B cell (primary cell): ENCODE measurements around the gene ADAP1. TPM values are rescaled to one million over a fixed set of nuclear protein-coding genes. Genes with fewer than 3 reads are reported as not detected.
"Not testable (repeated sequence)": the region's sequence is repeated elsewhere in the genome, so short reads cannot be mapped to it uniquely, and the experiment has no call there.

Source experiments
- ATAC-seq: fragments of 200-7000 bp; cut with Tn5 transposase; one replicate; pipeline ENCODE4 v1.10.0; 2021; ENCODE audit warnings: low read depth, mild to moderate bottlenecking, moderate number of reproducible peaks, moderate library complexity
- CTCF ChIA-PET: fragments of 350-600 bp; sonication (Branson Sonifier 250); formaldehyde crosslinking; loops from one replicate; lab custom pipeline; 2021; ENCODE audit warnings: antibody characterized with exemption, inconsistent platforms; lab: Charles Lee
- POLR2A ChIA-PET: fragments of 350-600 bp; sonication (Branson Sonifier 250); formaldehyde crosslinking; loops from one replicate; lab custom pipeline; 2021; ENCODE audit warnings: antibody characterized with exemption; lab: Charles Lee
- DNase-seq: peaks from one replicate; pipeline ENCODE4 v3.0.0; 2013
- H2AFZ ChIP-seq: 2 replicates; pipeline ENCODE4 v1.6.1; 2012; ENCODE audit warnings: mild to moderate bottlenecking, low read depth, low read length; ENCODE audit not compliant: insufficient read depth, poor library complexity, severe bottlenecking
- H3K27ac ChIP-seq, 2 donors: 1 replicate in 1 of 2; 2 replicates in 1 of 2; pipeline ENCODE4 v1.5.1; 2012 to 2013; ENCODE audit warnings: low read length in 2 of 2, mild to moderate bottlenecking in 2 of 2, moderate library complexity in 1 of 2
- H3K27me3 ChIP-seq, 4 experiments: fragments of 200-600 bp in 1 of 4; sonication (generic) in 1 of 4; replicated peaks in 1 of 4; 1 replicate in 2 of 4; 2 replicates in 2 of 4; pipeline versions ENCODE4 v1.6.1 to v1.7.0; 2013 to 2016; ENCODE audit warnings: low read length in 3 of 4, mild to moderate bottlenecking in 2 of 4, mixed read lengths in 1 of 4, moderate library complexity in 1 of 4; ENCODE audit not compliant: insufficient read depth in 4 of 4, control insufficient read depth in 3 of 4; ENCODE audit errors: control extremely low read depth in 1 of 4
- H3K36me3 ChIP-seq, 2 experiments: replicated peaks in 1 of 2; 1 replicate in 1 of 2; 2 replicates in 1 of 2; pipeline versions ENCODE4 v1.6.1 to v1.7.1; 2013; ENCODE audit warnings: low read length in 1 of 2; ENCODE audit not compliant: insufficient read depth in 2 of 2, control insufficient read depth in 1 of 2; ENCODE audit errors: control extremely low read depth in 1 of 2, extremely low read depth in 1 of 2
- H3K4me1 ChIP-seq, 2 donors: fragments of 200-600 bp in 1 of 2; sonication (generic) in 1 of 2; 1 replicate in 1 of 2; 2 replicates in 1 of 2; pipeline versions ENCODE4 v1.5.1 to v1.6.1; 2013 to 2017; ENCODE audit warnings: low read length in 2 of 2; ENCODE audit not compliant: control insufficient read depth in 2 of 2, insufficient read depth in 2 of 2
- H3K4me2 ChIP-seq: replicated peaks from 2 replicates; pipeline ENCODE3; 2012; ENCODE audit warnings: mild to moderate bottlenecking, low read depth, low read length; ENCODE audit not compliant: poor library complexity, severe bottlenecking
- H3K4me3 ChIP-seq, 5 experiments: fragments of 200-600 bp in 1 of 5; sonication (generic) in 1 of 5; 1 replicate in 3 of 5; 2 replicates in 2 of 5; pipeline versions ENCODE4 v1.5.1 to v1.7.0; 2011 to 2016; ENCODE audit warnings: low read length in 4 of 5, mild to moderate bottlenecking in 4 of 5, low read depth in 2 of 5, control low read depth in 1 of 5, moderate library complexity in 1 of 5; ENCODE audit not compliant: insufficient read depth in 1 of 5; ENCODE audit errors: control extremely low read depth in 1 of 5, extremely low read depth in 1 of 5
- H3K79me2 ChIP-seq: fragments of 200-600 bp; sonication (generic); one replicate; pipeline ENCODE4 v1.6.0; 2016; ENCODE audit warnings: low read length; ENCODE audit not compliant: control insufficient read depth, insufficient read depth
- H3K9ac ChIP-seq: fragments of 200-600 bp; sonication (generic); 2 replicates; pipeline ENCODE4 v1.6.1; 2017; ENCODE audit warnings: mild to moderate bottlenecking, low read length, moderate library complexity
- H3K9me3 ChIP-seq, 3 donors: one replicate each; pipeline versions ENCODE4 v1.6.1 to v1.7.1; 2013; ENCODE audit warnings: low read length in 2 of 3; ENCODE audit not compliant: control insufficient read depth in 2 of 3, insufficient read depth in 1 of 3; ENCODE audit errors: control extremely low read depth in 1 of 3
- H4K20me1 ChIP-seq: 2 replicates; pipeline ENCODE4 v1.6.0; 2012; ENCODE audit warnings: mild to moderate bottlenecking, low read length; ENCODE audit not compliant: insufficient read depth, control insufficient read depth, poor library complexity, severe bottlenecking
- H3K27ac Mint-ChIP-seq: one replicate; pipeline ENCODE4 v1.8.0; 2021; ENCODE audit warnings: mixed read lengths
- H3K27me3 Mint-ChIP-seq: one replicate; pipeline ENCODE4 v1.8.0; 2021; ENCODE audit warnings: mixed read lengths
- H3K4me1 Mint-ChIP-seq: one replicate; pipeline ENCODE4 v1.8.0; 2021; ENCODE audit warnings: mixed read lengths
- H3K4me3 Mint-ChIP-seq: one replicate; pipeline ENCODE4 v1.8.0; 2021; ENCODE audit warnings: mixed read lengths
- H3K9me3 Mint-ChIP-seq: one replicate; pipeline ENCODE4 v1.8.0; 2022; ENCODE audit warnings: mixed read lengths; ENCODE audit not compliant: insufficient read depth
- CTCF ChIP-seq: fragments of 200-600 bp; IDR thresholded peaks from one replicate; pipeline ENCODE4 v1.8.0; 2022; ENCODE audit warnings: antibody characterized with exemption, mild to moderate bottlenecking
- EZH2 ChIP-seq: IDR thresholded peaks from 2 replicates; pipeline ENCODE4 v1.6.1; 2012; ENCODE audit warnings: borderline replicate concordance, low read depth, mild to moderate bottlenecking, moderate library complexity, low read length; ENCODE audit not compliant: insufficient read depth, poor library complexity, severe bottlenecking
- WGBS: methylation state at CpG from one replicate; pipeline ENCODE4 v1.1.5; 2013; ENCODE audit warnings: missing lambda C conversion rate; ENCODE audit not compliant: insufficient coverage; 5-methylcytosine and 5-hydroxymethylcytosine counted together
- intact Hi-C: fragments of 100-400 bp; cut with micrococcal nuclease; formaldehyde crosslinking; loops from one replicate; pipeline ENCODE4 v1.10.0; 2022
- polyA plus RNA-seq: library from polyadenylated mRNA; depleted of rRNA; stranded (reverse); fragments of >200 nt; gene quantifications from 2 replicates; pipeline ENCODE4 v1.2.3, GENCODE V29; 2012
- total RNA-seq, 2 donors: library from RNA; stranded (reverse); fragments of 120-200 nt in 1 of 2; gene quantifications; 1 replicate in 1 of 2; 2 replicates in 1 of 2; pipeline versions ENCODE4 v1.2.3 to v1.2.4, GENCODE V29; 2013 to 2022

Gene ADAP1
- total and polyA plus RNA-seq, 2 donors (not counting 1 experiment from before 2014, with no cell fraction given): 10.8 to 12.9 TPM

- peaks cover 21 to 27% of the 10 kb centered on the region in 2 donors for H3K4me1 ChIP-seq
- peaks cover 9% of the 10 kb centered on the region for H4K20me1 ChIP-seq
- H3K27ac Mint-ChIP-seq: peak overlapping the region; percentile 53
- H3K4me1 Mint-ChIP-seq: peaks cover 20% of the 10 kb centered on the region
- H3K4me3 Mint-ChIP-seq: no peak overlapping the region
- no peaks in the 10 kb centered on the region for H3K9me3 Mint-ChIP-seq
- WGBS: 32% methylated on average over 17 of the region's 18 CpGs
- intact Hi-C loops: loop anchor here (1.0 to 5.0 kb wide), 3 partner anchors 41 to 551 kb away; partner anchors contain the start of genes DNAAF5 and SUN1
- no peaks in the 10 kb centered on the region for H3K27me3 ChIP-seq
- H3K36me3 ChIP-seq: peaks cover 0 to 26% of the 10 kb centered on the region in 2 experiments
- peak overlapping the region; percentile 40 for H3K4me2 ChIP-seq
- H3K9me3 ChIP-seq: peaks cover 0 to 7% (median 0%) of the 10 kb centered on the region in 3 donors
- peak; percentile 19 for ATAC-seq
- H3K27me3 Mint-ChIP-seq: no peaks in the 10 kb centered on the region
- DNase-seq: peak; percentile 78
- H2AFZ ChIP-seq: peak overlapping the region; percentile 3
- POLR2A ChIA-PET: no interaction called here
- TF ChIP-seq CTCF (peak; percentile 88), EZH2 (no peak)
- peaks cover 16% of the 10 kb centered on the region for H3K79me2 ChIP-seq
- H3K9ac ChIP-seq: no peak overlapping the region
- H3K27ac ChIP-seq: peak overlapping the region in 1 of 2 donors; percentile 45
- no peak overlapping the region for H3K4me3 ChIP-seq
- CTCF ChIA-PET: interaction anchor here (0.6 to 8.7 kb wide), 17 partner anchors 13 to 552 kb away, joined by 3 to 113 read pairs (median 4); partner anchors contain the start of gene SUN1
These were observed 81.0 kb downstream of the ADAP1 start for GRCh38 chr7:873367-874002.

DNA sequence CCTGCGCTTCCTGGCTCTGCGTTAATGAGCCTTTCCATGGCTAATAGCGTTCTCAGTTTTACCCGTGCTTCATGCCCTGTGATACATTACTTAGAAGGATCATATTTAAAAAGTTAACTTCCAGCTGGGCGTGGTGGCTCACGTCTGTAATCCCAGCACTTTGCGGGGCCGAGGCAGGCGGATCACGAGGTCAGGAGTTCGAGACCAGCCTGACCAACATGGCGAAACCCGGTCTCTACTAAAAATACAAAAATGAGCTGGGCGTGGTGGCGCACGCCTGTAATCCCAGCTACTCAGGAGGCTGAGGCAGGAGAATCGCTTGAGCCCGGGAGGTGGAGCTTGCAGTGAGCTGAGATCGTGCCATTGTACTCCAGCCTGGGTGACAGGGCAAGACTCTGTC is 81.8 kb downstream of the ADAP1 start:
- ATAC-seq, H3K79me2 ChIP-seq, H3K27ac ChIP-seq, H3K4me2 ChIP-seq, DNase-seq, H3K4me3 Mint-ChIP-seq, H3K27me3 Mint-ChIP-seq, POLR2A ChIA-PET, H3K9me3 ChIP-seq, H3K27ac Mint-ChIP-seq, H4K20me1 ChIP-seq, H3K27me3 ChIP-seq, H3K9ac ChIP-seq, H3K9me3 Mint-ChIP-seq, H3K4me3 ChIP-seq, H2AFZ ChIP-seq: not testable (repeated sequence)
- H3K4me1 Mint-ChIP-seq: peaks cover 16% of the 10 kb centered on the region
- Histone ChIP-seq H3K36me3 (peaks cover 0 to 31% of the 10 kb centered on the region in 2 experiments), H3K4me1 (peaks cover 14 to 19% of the 10 kb centered on the region in 2 donors)
- CTCF ChIA-PET: interaction anchor here (0.6 to 8.7 kb wide), 13 partner anchors 13 to 551 kb away, joined by 3 to 113 read pairs (median 4); partner anchors contain the start of gene SUN1
- intact Hi-C loops: loop anchor here (1.0 to 5.0 kb wide), 3 partner anchors 40 to 550 kb away; partner anchors contain the start of genes DNAAF5 and SUN1
- WGBS: 96% methylated on average over 17 of the region's 19 CpGs
